PC-3 (cell line): ENCODE results near the gene ARHGAP22.

Source experiments
- EZH2 ChIP-seq: fragments of 300-600 bp; sonication (generic); IDR thresholded peaks from one replicate; pipeline ENCODE4 v1.6.1; 2017; ENCODE audit warnings: antibody characterized with exemption, mild to moderate bottlenecking, low read length; ENCODE audit not compliant: unreplicated experiment
- EZH2phosphoT487 ChIP-seq: fragments of 300-600 bp; sonication (generic); IDR thresholded peaks from 2 replicates; pipeline ENCODE4 v1.6.1; 2018; ENCODE audit warnings: mild to moderate bottlenecking, antibody characterized with exemption, low read length, borderline replicate concordance
- TF ChIP-seq, protein P1 (sequence below): fragments of 300-600 bp; sonication (generic); conservative IDR thresholded peaks from 2 replicates; pipeline ENCODE4 v1.5.1; 2017; ENCODE audit warnings: antibody characterized with exemption, low read depth, mild to moderate bottlenecking, low read length

DNA sequence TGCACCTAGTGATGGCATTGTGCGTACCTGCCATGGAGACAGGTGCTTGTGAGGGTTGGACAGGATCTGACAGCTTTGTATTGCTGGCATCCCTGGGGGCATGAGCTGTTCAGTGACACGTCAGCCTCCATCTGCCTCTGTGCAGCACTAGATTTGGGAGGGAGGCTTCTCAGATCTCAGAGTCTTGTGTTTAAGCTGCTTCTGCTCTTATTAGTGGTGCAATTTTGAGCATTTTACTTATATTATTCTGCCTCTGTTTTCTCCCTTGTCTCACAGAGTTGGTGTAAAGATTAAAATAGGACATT, 5.1 kb downstream of the ARHGAP22 start:
- TF ChIP-seq, protein P1, sequence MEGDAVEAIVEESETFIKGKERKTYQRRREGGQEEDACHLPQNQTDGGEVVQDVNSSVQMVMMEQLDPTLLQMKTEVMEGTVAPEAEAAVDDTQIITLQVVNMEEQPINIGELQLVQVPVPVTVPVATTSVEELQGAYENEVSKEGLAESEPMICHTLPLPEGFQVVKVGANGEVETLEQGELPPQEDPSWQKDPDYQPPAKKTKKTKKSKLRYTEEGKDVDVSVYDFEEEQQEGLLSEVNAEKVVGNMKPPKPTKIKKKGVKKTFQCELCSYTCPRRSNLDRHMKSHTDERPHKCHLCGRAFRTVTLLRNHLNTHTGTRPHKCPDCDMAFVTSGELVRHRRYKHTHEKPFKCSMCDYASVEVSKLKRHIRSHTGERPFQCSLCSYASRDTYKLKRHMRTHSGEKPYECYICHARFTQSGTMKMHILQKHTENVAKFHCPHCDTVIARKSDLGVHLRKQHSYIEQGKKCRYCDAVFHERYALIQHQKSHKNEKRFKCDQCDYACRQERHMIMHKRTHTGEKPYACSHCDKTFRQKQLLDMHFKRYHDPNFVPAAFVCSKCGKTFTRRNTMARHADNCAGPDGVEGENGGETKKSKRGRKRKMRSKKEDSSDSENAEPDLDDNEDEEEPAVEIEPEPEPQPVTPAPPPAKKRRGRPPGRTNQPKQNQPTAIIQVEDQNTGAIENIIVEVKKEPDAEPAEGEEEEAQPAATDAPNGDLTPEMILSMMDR, result no peak
- no peak for TF ChIP-seq EZH2phosphoT487
- TF ChIP-seq EZH2, result no peak
